Measurements from ENCODE around the gene GLT1D1.
"Not testable (repeated sequence)": the region's sequence is repeated elsewhere in the genome, so short reads cannot be mapped to it uniquely, and the experiment has no call there.

The GLT1D1 gene

GRCh38 chr12:128820723-128821432 lies 32.4 kb upstream of the GLT1D1 start:
- no peak for DNase-seq

GRCh38 chr12:128823216-128823915 lies 29.9 kb upstream of the GLT1D1 start:
- DNase-seq = no peak

GRCh38 chr12:128823916-128824839 lies 29.1 kb upstream of the GLT1D1 start, which contains the start of gene SLC15A4:
Gene SLC15A4, minus strand, starts transcription at chr12:128823958. Its CDS starts 15 bp downstream, at chr12:128823943.
- peak; percentile 93 for DNase-seq

- no peak for DNase-seq
Observed at GRCh38 chr12:128825835-128826234, 27.4 kb upstream of the GLT1D1 start.

GRCh38 chr12:128827724-128828123 lies 25.6 kb upstream of the GLT1D1 start:
- no peak for DNase-seq

GRCh38 chr12:128829861-128830504 lies 23.3 kb upstream of the GLT1D1 start:
- no peak for DNase-seq

GRCh38 chr12:128830505-128830893 lies 22.8 kb upstream of the GLT1D1 start:
- no peak for DNase-seq

GRCh38 chr12:128833418-128833817 lies 19.9 kb upstream of the GLT1D1 start:
- no peak for DNase-seq

GRCh38 chr12:128839885-128840284 lies 13.4 kb upstream of the GLT1D1 start:
- not testable (repeated sequence) for DNase-seq

- no peak for DNase-seq
Observed at GRCh38 chr12:128840862-128841468, 12.3 kb upstream of the GLT1D1 start.

GRCh38 chr12:128842579-128842978 lies 10.7 kb upstream of the GLT1D1 start:
- DNase-seq = no peak

GRCh38 chr12:128843538-128843937 lies 9.7 kb upstream of the GLT1D1 start:
- DNase-seq = no peak

GRCh38 chr12:128844031-128844635 lies 9.1 kb upstream of the GLT1D1 start:
- DNase-seq = no peak

- DNase-seq = not testable (repeated sequence)
Observed at GRCh38 chr12:128846671-128847070, 6.6 kb upstream of the GLT1D1 start.

- DNase-seq = no peak
Observed at GRCh38 chr12:128848371-128848770, 4.9 kb upstream of the GLT1D1 start.

GRCh38 chr12:128849806-128850205 lies 3.5 kb upstream of the GLT1D1 start:
- DNase-seq = not testable (repeated sequence)

- DNase-seq = no peak
Observed at GRCh38 chr12:128850400-128850799, 2.9 kb upstream of the GLT1D1 start.

- not testable (repeated sequence) for DNase-seq
Observed at GRCh38 chr12:128851429-128851828, 1.8 kb upstream of the GLT1D1 start.

GRCh38 chr12:128852026-128852698 lies 1.1 kb upstream of the GLT1D1 start:
- no peak for DNase-seq

GRCh38 chr12:128853600-128854197 lies 421 bp downstream of the GLT1D1 start:
- no peak for DNase-seq

Measured in NCI-H1436 (cell line).